ENCODE measurements around the gene FLNC.

FLNC gene

DNA sequence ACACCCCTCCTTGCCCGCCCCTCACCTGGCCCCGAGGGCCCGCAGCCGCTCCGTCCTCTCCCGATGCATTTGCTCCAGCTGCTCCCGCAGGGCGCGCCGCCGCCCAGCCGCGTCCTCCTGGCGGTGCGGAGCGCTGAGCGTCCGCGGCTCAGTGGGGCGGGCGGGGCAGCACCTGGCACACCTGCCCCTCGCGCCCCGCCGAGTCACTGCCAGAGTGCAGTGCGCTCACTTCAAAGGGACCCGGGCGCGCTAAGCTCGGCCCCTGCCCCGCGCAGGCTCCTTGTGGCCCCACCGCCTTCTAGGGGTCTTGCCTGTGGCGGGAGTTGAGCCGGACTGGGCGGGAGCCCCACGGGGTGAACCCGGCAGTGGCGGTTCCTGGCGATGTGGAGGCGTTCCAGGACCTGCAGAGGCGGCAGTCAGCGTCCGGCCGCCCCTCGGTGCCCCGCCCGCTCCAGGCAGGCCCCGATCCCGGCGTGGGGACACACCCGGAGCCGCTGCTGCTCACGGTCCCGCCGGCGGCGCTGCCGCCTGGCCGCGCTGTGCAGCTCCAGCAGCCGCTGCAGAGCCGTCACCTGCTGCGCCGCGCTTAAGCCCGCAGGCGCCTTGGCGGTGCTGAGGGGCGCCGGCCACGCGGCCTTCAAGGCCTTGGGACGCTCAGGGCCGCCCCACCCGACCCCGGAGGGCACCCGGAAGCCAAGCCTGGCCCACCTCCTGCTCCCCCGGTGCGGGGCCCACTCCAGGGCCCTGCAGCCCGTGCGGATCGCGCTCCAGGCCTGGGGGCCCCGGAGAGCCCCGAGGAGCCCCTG, 39.1 kb downstream of the FLNC start:
- DNase-seq (ENCODE audit: low read depth): no peak

GRCh38 chr7:128869944-128870285, 39.7 kb downstream of the FLNC start:
- DNase-seq (ENCODE audit: low read depth): no peak
- no peak for TF ChIP-seq CTCF (IDR thresholded peaks at IDR 0.05; ENCODE audit: control insufficient read depth, extremely low read depth, insufficient read depth)
- H3K4me3 ChIP-seq (ENCODE audit: low read depth, low read length): peak overlapping the region; percentile 53; the same call in 1 of the 2 replicates

More for the DNA sequence above, 39.1 kb downstream of the FLNC start:
- H3K4me3 ChIP-seq (ENCODE audit: low read depth, low read length): peak overlapping the region; percentile 53
- TF ChIP-seq CTCF (IDR thresholded peaks at IDR 0.05; ENCODE audit: control insufficient read depth, extremely low read depth, insufficient read depth): peak; percentile 47

DNA sequence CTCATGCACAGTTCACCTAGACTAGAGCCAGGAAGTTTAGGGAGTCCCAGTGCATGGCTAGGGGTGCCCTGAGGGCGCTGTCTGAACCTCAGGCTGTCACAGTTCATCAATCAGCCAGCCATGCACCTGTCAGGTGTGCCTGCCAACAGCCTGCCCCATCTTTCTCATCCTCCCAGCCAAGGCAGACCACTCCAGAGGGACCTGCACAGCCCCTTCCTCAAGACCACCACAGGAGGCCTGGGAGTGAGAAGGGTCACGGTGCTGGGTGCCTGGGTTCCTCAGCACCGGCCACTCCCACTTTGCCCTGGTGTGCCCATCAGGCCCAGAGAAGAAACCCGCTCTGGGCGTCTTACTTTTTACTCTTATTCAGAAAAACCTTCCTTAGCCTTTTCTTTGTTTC, 40.8 kb downstream of the FLNC start:
- H3K4me3 ChIP-seq (ENCODE audit: low read depth, low read length): no peak overlapping the region
- no peak for TF ChIP-seq CTCF (IDR thresholded peaks at IDR 0.05; ENCODE audit: control insufficient read depth, extremely low read depth, insufficient read depth)
- DNase-seq (ENCODE audit: low read depth): no peak

GRCh38 chr7:128872394-128872824, 42.2 kb downstream of the FLNC start:
- no peak for TF ChIP-seq CTCF (IDR thresholded peaks at IDR 0.05; ENCODE audit: control insufficient read depth, extremely low read depth, insufficient read depth)
- DNase-seq (ENCODE audit: low read depth): no peak
- H3K4me3 ChIP-seq (ENCODE audit: low read depth, low read length): no peak overlapping the region

DNA sequence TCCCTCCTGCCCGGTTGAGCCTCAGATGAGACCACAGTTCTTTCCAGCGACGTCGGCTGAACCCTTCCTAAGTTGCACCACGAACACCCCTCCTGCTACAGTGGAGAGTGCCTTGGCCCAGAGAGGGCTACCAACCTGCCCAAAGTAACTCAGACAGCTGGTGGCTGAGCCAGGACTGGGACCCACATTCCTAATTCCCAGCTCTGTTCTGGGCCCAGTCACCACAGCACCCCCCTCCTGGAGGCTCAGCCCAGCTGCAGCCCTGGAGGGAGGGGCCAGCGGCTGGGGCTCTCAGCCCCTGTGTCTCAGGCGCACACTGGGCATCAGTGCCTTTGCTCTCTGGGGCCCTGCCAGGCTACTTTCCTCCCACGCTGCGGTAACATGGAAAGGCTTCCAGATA, 43.0 kb downstream of the FLNC start:
- TF ChIP-seq CTCF (IDR thresholded peaks at IDR 0.05; ENCODE audit: control insufficient read depth, extremely low read depth, insufficient read depth): no peak
- DNase-seq (ENCODE audit: low read depth): no peak
- H3K4me3 ChIP-seq (ENCODE audit: low read depth, low read length): no peak overlapping the region

GRCh38 chr7:128874140-128875031, 44.2 kb downstream of the FLNC start:
- TF ChIP-seq CTCF (IDR thresholded peaks at IDR 0.05; ENCODE audit: control insufficient read depth, extremely low read depth, insufficient read depth): no peak
- no peak for DNase-seq (ENCODE audit: low read depth)
- no peak overlapping the region for H3K4me3 ChIP-seq (ENCODE audit: low read depth, low read length)

Data from LNCaP clone FGC (cell line).